CD4-positive, alpha-beta T cell treated with Interleukin-21 for 1 hour (primary cell): ENCODE data around the gene CDCA4.

ENCODE experiments used
- DNase-seq: peaks from one replicate; pipeline ENCODE4 v3.0.0-alpha.2; 2020

The CDCA4 gene

GRCh38 chr14:104972301-104973134, 48.4 kb downstream of the CDCA4 start:
- DNase-seq: no peak

GRCh38 chr14:104971447-104972240, 49.2 kb downstream of the CDCA4 start:
- DNase-seq: no peak

GRCh38 chr14:104970231-104971068, 50.4 kb downstream of the CDCA4 start:
- DNase-seq: no peak

- DNase-seq: no peak
Measured at GRCh38 chr14:104969741-104970230, 51.1 kb downstream of the CDCA4 start.

GRCh38 chr14:104968541-104969401, 52.1 kb downstream of the CDCA4 start:
- DNase-seq: no peak

GRCh38 chr14:104968153-104968527, 52.7 kb downstream of the CDCA4 start:
- no peak for DNase-seq

- DNase-seq: no peak
Measured at GRCh38 chr14:104967386-104968152, 53.3 kb downstream of the CDCA4 start.

GRCh38 chr14:104966981-104967385, 53.9 kb downstream of the CDCA4 start:
- no peak for DNase-seq

- DNase-seq: no peak
Measured at GRCh38 chr14:104966261-104966865, 54.5 kb downstream of the CDCA4 start.

- no peak for DNase-seq
Measured at GRCh38 chr14:104965561-104966231, 55.2 kb downstream of the CDCA4 start.

- DNase-seq: no peak
Measured at GRCh38 chr14:104964546-104964945, 56.3 kb downstream of the CDCA4 start.
